Measurements from ENCODE around the gene GTF2IRD1.

GTF2IRD1 gene

DNA sequence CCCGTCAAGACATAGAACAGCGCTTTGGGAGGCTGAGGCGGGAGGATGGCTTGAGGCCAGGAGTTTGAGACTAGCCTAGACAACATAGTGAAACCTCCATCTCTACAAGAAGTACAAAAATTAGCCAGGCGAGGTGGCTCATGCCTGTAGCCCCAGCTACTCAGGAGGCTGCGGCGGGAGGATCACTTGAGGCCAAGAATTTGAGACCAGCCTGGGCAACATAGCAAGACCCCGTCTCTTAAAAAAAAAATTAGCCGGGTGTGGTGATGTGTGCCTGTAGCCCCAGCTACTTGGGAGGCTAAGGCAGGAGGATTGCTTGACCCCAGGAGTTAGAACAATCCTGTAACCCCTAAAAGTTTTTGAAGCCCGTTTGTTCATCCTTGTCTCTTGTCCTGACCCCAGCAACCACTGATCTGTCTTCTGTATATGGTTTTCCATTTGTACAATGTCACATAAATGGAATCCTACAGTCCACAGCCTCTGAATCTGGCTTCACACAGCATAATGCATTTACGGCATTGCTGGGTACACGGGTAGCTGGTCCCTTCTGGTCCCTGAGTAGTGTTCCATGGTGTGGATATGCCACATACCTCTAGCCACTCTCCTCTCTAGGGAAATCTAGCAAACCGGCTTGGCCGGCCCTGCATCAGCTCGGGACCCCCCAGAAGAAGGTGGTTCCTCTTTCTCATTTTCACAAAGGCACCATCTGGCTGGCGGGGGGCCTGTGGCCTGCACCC, 8.4 kb downstream of the GTF2IRD1 start:
- TF ChIP-seq, protein P1, sequence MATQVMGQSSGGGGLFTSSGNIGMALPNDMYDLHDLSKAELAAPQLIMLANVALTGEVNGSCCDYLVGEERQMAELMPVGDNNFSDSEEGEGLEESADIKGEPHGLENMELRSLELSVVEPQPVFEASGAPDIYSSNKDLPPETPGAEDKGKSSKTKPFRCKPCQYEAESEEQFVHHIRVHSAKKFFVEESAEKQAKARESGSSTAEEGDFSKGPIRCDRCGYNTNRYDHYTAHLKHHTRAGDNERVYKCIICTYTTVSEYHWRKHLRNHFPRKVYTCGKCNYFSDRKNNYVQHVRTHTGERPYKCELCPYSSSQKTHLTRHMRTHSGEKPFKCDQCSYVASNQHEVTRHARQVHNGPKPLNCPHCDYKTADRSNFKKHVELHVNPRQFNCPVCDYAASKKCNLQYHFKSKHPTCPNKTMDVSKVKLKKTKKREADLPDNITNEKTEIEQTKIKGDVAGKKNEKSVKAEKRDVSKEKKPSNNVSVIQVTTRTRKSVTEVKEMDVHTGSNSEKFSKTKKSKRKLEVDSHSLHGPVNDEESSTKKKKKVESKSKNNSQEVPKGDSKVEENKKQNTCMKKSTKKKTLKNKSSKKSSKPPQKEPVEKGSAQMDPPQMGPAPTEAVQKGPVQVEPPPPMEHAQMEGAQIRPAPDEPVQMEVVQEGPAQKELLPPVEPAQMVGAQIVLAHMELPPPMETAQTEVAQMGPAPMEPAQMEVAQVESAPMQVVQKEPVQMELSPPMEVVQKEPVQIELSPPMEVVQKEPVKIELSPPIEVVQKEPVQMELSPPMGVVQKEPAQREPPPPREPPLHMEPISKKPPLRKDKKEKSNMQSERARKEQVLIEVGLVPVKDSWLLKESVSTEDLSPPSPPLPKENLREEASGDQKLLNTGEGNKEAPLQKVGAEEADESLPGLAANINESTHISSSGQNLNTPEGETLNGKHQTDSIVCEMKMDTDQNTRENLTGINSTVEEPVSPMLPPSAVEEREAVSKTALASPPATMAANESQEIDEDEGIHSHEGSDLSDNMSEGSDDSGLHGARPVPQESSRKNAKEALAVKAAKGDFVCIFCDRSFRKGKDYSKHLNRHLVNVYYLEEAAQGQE (IDR thresholded peaks at IDR 0.05; ENCODE audit: insufficient read depth in 1 of 2, low read depth in 2 of 2, low read length in 2 of 2), result no peak

DNA sequence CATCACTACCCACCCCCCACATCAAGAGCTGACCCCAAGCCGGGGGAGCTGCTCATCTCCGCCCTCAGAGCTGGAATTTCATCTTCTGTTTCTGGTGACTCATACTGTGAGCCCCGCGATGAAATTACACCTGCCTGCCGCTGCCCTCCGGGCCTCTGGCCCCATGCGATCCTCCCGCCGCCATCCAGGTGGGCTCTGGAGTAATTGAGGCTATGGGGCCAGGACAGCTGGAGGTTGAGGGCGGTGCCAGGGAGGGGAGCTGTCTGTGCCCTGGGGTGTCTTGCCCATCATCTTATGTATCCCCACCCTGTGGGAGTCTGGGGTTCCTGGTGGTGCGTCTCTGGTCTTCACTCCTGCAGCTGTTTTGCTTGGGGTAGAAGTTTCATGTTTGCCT, 9.0 kb downstream of the GTF2IRD1 start:
- TF ChIP-seq, protein P1 (IDR thresholded peaks at IDR 0.05; ENCODE audit: insufficient read depth in 1 of 2, low read depth in 2 of 2, low read length in 2 of 2), result no peak
- TF ChIP-seq POLR2AphosphoS5 (IDR thresholded peaks at IDR 0.05; ENCODE audit: low read depth, low read length), result no peak
- TF ChIP-seq SIN3A (IDR thresholded peaks at IDR 0.05; ENCODE audit: borderline replicate concordance, insufficient read depth, low read length), result no peak
- no peak for TF ChIP-seq TAF1 (IDR thresholded peaks at IDR 0.05; ENCODE audit: borderline replicate concordance, insufficient read depth, low read length)
- no peak for TF ChIP-seq FOXP2 (optimal IDR thresholded peaks at IDR 0.05; ENCODE audit: borderline replicate concordance, extremely low read depth, extremely low read length, insufficient read depth)

DNA sequence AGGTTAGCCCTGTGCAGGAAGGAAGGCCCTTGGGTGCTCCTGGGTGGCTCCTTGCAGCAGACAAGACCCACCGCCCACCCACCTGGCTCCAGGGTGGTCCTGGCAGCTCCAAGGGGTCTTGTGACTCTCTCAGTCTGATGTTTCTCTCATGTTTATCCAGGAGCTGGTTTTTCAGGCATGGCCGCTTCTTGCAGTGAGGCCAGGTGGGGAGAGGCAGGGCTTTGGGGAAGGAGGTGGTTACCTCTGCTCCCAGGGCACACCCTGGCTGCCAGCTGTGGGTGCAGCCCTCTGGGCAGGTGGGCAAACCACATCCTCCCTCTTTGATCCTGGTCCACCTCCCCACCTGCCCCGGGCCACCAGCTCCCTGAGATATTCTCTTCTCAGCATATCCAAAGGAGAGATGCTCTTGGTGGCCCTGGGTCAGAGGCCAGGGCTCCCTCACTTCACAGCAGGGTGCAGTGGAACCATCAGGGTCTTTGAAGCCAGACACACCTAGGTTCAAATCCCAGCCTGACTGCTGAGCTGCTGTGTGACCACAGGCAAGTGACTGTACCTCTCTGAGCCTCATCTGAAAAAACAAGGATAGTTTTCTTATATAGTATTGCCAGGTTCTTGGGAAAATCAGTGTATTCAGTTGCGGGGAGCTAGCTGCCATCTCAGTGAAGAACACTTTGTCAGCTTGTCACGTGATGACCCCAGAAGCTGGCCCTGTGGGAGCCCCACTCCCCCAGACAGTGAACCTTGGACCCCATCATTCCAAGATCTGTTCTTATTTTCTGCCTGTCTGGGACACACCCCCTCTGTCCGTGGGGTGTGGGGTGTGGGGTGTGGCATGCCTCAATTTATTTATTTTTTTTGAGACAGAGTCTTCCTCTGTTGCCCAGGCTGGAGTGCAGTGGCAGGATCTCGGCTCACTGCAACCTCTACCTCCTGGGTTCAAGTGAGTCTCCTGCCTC, 11.5 kb downstream of the GTF2IRD1 start:
- TF ChIP-seq SIN3A (IDR thresholded peaks at IDR 0.05; ENCODE audit: borderline replicate concordance, insufficient read depth, low read length) (no peak), FOXP2 (optimal IDR thresholded peaks at IDR 0.05; ENCODE audit: borderline replicate concordance, extremely low read depth, extremely low read length, insufficient read depth) (no peak), POLR2AphosphoS5 (IDR thresholded peaks at IDR 0.05; ENCODE audit: low read depth, low read length) (no peak), TAF1 (IDR thresholded peaks at IDR 0.05; ENCODE audit: borderline replicate concordance, insufficient read depth, low read length) (no peak)
- TF ChIP-seq, protein P1 (IDR thresholded peaks at IDR 0.05; ENCODE audit: insufficient read depth in 1 of 2, low read depth in 2 of 2, low read length in 2 of 2), result no peak

DNA sequence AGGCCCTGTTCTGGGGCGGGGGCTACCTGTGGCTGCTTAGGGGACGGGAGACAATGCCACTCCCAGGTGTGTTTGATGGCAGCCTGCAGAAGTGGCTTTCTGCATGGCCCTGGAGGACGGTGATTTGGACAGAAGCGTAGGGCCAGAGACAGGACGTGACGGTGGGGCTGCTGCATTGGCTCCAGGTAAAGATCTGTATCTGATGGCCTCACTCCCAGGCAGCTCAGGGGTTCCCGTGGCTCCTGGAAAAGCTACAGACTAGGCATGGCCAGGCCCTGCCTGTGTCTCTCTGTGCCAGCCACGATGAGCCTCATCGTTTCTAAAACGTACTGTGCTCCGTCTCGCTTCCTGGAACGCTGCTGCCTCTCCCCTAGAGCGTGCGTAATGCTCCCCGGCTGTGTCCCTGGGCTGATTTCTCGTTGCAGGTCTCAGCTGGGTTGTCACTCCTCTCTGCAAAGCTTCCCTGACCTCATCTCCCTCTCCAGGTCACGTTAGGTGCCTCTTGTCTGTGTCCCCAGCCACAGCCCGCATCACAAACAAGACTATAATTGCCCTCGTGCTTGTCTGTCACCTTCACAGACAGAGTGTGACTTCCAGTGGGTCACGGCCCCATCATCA, 12.6 kb downstream of the GTF2IRD1 start:
- TF ChIP-seq, protein P1 (IDR thresholded peaks at IDR 0.05; ENCODE audit: insufficient read depth in 1 of 2, low read depth in 2 of 2, low read length in 2 of 2), result no peak
- no peak for TF ChIP-seq SIN3A (IDR thresholded peaks at IDR 0.05; ENCODE audit: borderline replicate concordance, insufficient read depth, low read length)
- TF ChIP-seq POLR2AphosphoS5 (IDR thresholded peaks at IDR 0.05; ENCODE audit: low read depth, low read length), result no peak
- TF ChIP-seq FOXP2 (optimal IDR thresholded peaks at IDR 0.05; ENCODE audit: borderline replicate concordance, extremely low read depth, extremely low read length, insufficient read depth), result no peak
- TF ChIP-seq TAF1 (IDR thresholded peaks at IDR 0.05; ENCODE audit: borderline replicate concordance, insufficient read depth, low read length), result no peak

Measured in PFSK-1 (cell line).